Mesenchymal stem cell (in vitro differentiated cells and primary cell): Measurements from ENCODE around the gene APOC4.

Source experiments
- DNase-seq: peaks from one replicate; pipeline ENCODE4 v3.0.0-alpha.2; 2013
- H2AFZ ChIP-seq: one replicate; pipeline ENCODE4 v1.6.1; 2013; ENCODE audit warnings: low read depth, mild to moderate bottlenecking, control low read depth, inconsistent platforms, low read length, moderate library complexity
- H2AK5ac ChIP-seq: 2 replicates; pipeline ENCODE4 v1.6.1; 2013; ENCODE audit warnings: low read length, moderate library complexity, mild to moderate bottlenecking, inconsistent platforms; ENCODE audit not compliant: severe bottlenecking
- H2BK120ac ChIP-seq: one replicate; pipeline ENCODE4 v1.6.1; 2013; ENCODE audit warnings: low read depth, mild to moderate bottlenecking, inconsistent platforms, low read length, moderate library complexity
- H2BK12ac ChIP-seq, 2 experiments: one replicate each; pipeline ENCODE4 v1.6.1; 2013; ENCODE audit warnings: inconsistent platforms in 2 of 2, low read length in 2 of 2, mild to moderate bottlenecking in 2 of 2, moderate library complexity in 2 of 2, control low read depth in 1 of 2
- H2BK15ac ChIP-seq: one replicate; pipeline ENCODE4 v1.6.1; 2013; ENCODE audit warnings: mild to moderate bottlenecking, low read depth, inconsistent platforms; ENCODE audit not compliant: poor library complexity, severe bottlenecking
- H2BK5ac ChIP-seq: 2 replicates; pipeline ENCODE4 v1.6.1; 2013; ENCODE audit warnings: low read depth, mild to moderate bottlenecking, low read length, control low read depth, inconsistent platforms; ENCODE audit not compliant: poor library complexity, severe bottlenecking
- H3K14ac ChIP-seq, 2 experiments: one replicate each; pipeline ENCODE4 v1.6.1; 2013; ENCODE audit warnings: inconsistent platforms in 2 of 2, low read length in 2 of 2, control low read depth in 1 of 2, mild to moderate bottlenecking in 1 of 2, moderate library complexity in 1 of 2
- H3K18ac ChIP-seq, 2 experiments: one replicate each; pipeline ENCODE4 v1.6.1; 2013; ENCODE audit warnings: inconsistent platforms in 2 of 2, low read length in 2 of 2, control low read depth in 1 of 2, low read depth in 1 of 2, mild to moderate bottlenecking in 1 of 2
- H3K23ac ChIP-seq, 2 experiments: one replicate each; pipeline ENCODE4 v1.6.1; 2013; ENCODE audit warnings: inconsistent platforms in 2 of 2, low read length in 2 of 2, mild to moderate bottlenecking in 2 of 2, moderate library complexity in 2 of 2, control low read depth in 1 of 2
- H3K27ac ChIP-seq: 2 replicates; pipeline ENCODE4 v1.5.1; 2013; ENCODE audit warnings: mild to moderate bottlenecking, moderate library complexity, low read length, control low read depth, inconsistent platforms; ENCODE audit not compliant: poor library complexity, severe bottlenecking
- H3K27me3 ChIP-seq, 2 experiments: 2 replicates each; pipeline versions ENCODE4 v1.6.1 to v1.7.0; 2013; ENCODE audit warnings: low read length in 2 of 2, mild to moderate bottlenecking in 2 of 2, moderate library complexity in 2 of 2, control low read depth in 1 of 2, inconsistent platforms in 1 of 2; ENCODE audit not compliant: control insufficient read depth in 1 of 2, insufficient read depth in 1 of 2
- H3K36me3 ChIP-seq, 2 experiments: 2 replicates each; pipeline versions ENCODE4 v1.6.1 to v1.7.0; 2013; ENCODE audit warnings: low read length in 2 of 2, control low read depth in 1 of 2, inconsistent platforms in 1 of 2, low read depth in 1 of 2, mild to moderate bottlenecking in 1 of 2; ENCODE audit not compliant: insufficient read depth in 2 of 2, control insufficient read depth in 1 of 2
- H3K4ac ChIP-seq, 2 experiments: one replicate each; pipeline ENCODE4 v1.6.1; 2013; ENCODE audit warnings: inconsistent platforms in 2 of 2, low read length in 2 of 2, mild to moderate bottlenecking in 2 of 2, moderate library complexity in 2 of 2, control low read depth in 1 of 2, low read depth in 1 of 2
- H3K4me1 ChIP-seq: 2 replicates; pipeline ENCODE4 v1.6.1; 2013; ENCODE audit warnings: low read depth, low read length, control low read depth; ENCODE audit not compliant: control insufficient read depth, insufficient read depth
- H3K4me2 ChIP-seq: 2 replicates; pipeline ENCODE4 v1.6.1; 2013; ENCODE audit warnings: low read length, mild to moderate bottlenecking, inconsistent platforms; ENCODE audit not compliant: poor library complexity, severe bottlenecking
- H3K4me3 ChIP-seq, 2 experiments: 2 replicates each; pipeline versions ENCODE4 v1.5.1 to v1.7.0; 2013; ENCODE audit warnings: low read length in 2 of 2, mild to moderate bottlenecking in 2 of 2, control low read depth in 1 of 2, low read depth in 1 of 2; ENCODE audit not compliant: insufficient read depth in 1 of 2
- H3K79me1 ChIP-seq: replicated peaks from 2 replicates; pipeline ENCODE4 v1.6.1; 2013; ENCODE audit warnings: mild to moderate bottlenecking, control low read depth, low read length, inconsistent platforms; ENCODE audit not compliant: poor library complexity, severe bottlenecking
- H3K9ac ChIP-seq: 2 replicates; pipeline ENCODE4 v1.7.0; 2013; ENCODE audit warnings: mild to moderate bottlenecking, low read length, moderate library complexity
- H3K9me3 ChIP-seq: 2 replicates; pipeline ENCODE4 v1.7.0; 2013; ENCODE audit warnings: mild to moderate bottlenecking, low read length; ENCODE audit not compliant: control insufficient read depth
- H4K8ac ChIP-seq: one replicate; pipeline ENCODE4 v1.6.1; 2013; ENCODE audit warnings: inconsistent platforms, mild to moderate bottlenecking, low read length, moderate library complexity
- H4K91ac ChIP-seq: one replicate; pipeline ENCODE4 v1.6.1; 2013; ENCODE audit warnings: mild to moderate bottlenecking, low read length, inconsistent platforms
- WGBS: methylation state at CpG from one replicate; pipeline ENCODE4 v1.1.7; 2013; ENCODE audit warnings: mixed read lengths; 5-methylcytosine and 5-hydroxymethylcytosine counted together

Gene APOC4

DNA sequence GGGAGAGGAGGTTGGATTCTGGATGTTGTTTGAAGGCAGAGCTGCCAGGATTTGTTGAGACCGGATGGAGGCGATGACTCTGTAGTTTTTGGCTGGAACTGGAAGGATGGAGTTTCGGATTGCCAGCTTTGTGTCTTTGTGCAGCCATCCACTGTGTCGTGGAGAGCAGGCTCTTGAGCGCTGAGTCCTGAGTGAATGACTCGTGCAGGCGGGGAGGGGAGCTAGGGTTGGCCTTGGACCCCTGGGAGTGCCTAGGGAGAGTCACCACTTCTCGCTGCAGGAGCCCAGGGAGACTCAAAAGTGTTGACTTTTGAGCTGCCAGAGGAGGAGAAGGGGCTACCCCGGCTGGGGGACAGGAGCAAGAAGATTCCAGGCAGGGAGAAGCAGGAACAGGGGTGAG lies 47.1 kb upstream of the APOC4 start:
- Histone ChIP-seq H3K23ac (no peak overlapping the region), H3K4me2 (no peak overlapping the region), H3K9me3 (no peaks in the 10 kb centered on the region), H2AFZ (no peak overlapping the region), H3K79me1 (peaks cover 41% of the 10 kb centered on the region), H3K4ac (no peak overlapping the region), H2AK5ac (no peak overlapping the region), H3K4me1 (peaks cover 14% of the 10 kb centered on the region), H2BK15ac (no peak overlapping the region), H3K27me3 (no peaks in the 10 kb centered on the region), H3K18ac (no peak overlapping the region), H3K27ac (no peak overlapping the region), H4K91ac (no peak overlapping the region), H2BK5ac (no peak overlapping the region), H3K9ac (peak overlapping the region; percentile 47), H4K8ac (no peak overlapping the region), H3K4me3 (no peak overlapping the region), H3K14ac (no peak overlapping the region), H3K36me3 (peaks cover 59 to 67% of the 10 kb centered on the region in 2 experiments), H2BK120ac (no peak overlapping the region), H2BK12ac (peak overlapping the region in 1 of 2 experiments; percentile 7)
- 81% methylated on average over 9 of the region's 9 CpGs for WGBS
- no peak for DNase-seq

DNA sequence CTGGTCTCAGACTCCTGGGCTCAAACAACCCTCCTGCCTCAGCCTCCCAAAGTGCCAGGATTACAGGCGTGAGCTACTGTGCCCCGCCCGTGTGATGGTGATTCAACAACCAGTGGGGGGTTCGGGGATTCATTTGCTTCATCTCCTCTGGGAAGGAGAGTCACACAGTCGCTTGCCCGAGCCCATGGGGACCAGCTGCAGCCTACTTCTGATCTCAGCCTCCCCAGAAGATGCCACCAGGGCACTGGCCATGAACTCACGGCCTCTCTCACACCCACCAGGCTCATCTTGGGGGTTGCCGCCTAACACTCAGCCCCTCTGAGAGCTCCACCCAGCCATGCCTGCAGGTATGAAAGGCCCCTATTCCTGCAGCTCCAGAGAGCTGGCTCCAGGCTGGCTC lies 44.2 kb upstream of the APOC4 start:
- H2BK5ac ChIP-seq: no peak overlapping the region
- peaks cover 6% of the 10 kb centered on the region for H3K4me1 ChIP-seq
- no peak overlapping the region for H2BK15ac ChIP-seq
- H3K4me3 ChIP-seq: no peak overlapping the region
- 98% methylated on average over 8 of the region's 8 CpGs for WGBS
- peaks cover 53% of the 10 kb centered on the region for H3K79me1 ChIP-seq
- no peaks in the 10 kb centered on the region for H3K27me3 ChIP-seq
- H3K27ac ChIP-seq: no peak overlapping the region
- H3K9me3 ChIP-seq: no peaks in the 10 kb centered on the region
- H2AK5ac ChIP-seq: no peak overlapping the region
- no peak overlapping the region for H3K9ac ChIP-seq
- no peak overlapping the region for H4K91ac ChIP-seq
- H3K4me2 ChIP-seq: no peak overlapping the region
- DNase-seq: no peak
- no peak overlapping the region for H3K23ac ChIP-seq
- H3K14ac ChIP-seq: no peak overlapping the region
- H2AFZ ChIP-seq: no peak overlapping the region
- H3K36me3 ChIP-seq: peaks cover 78 to 92% of the 10 kb centered on the region in 2 experiments
- no peak overlapping the region for H3K18ac ChIP-seq
- H2BK12ac ChIP-seq: no peak overlapping the region
- no peak overlapping the region for H4K8ac ChIP-seq
- H2BK120ac ChIP-seq: no peak overlapping the region
- no peak overlapping the region for H3K4ac ChIP-seq

DNA sequence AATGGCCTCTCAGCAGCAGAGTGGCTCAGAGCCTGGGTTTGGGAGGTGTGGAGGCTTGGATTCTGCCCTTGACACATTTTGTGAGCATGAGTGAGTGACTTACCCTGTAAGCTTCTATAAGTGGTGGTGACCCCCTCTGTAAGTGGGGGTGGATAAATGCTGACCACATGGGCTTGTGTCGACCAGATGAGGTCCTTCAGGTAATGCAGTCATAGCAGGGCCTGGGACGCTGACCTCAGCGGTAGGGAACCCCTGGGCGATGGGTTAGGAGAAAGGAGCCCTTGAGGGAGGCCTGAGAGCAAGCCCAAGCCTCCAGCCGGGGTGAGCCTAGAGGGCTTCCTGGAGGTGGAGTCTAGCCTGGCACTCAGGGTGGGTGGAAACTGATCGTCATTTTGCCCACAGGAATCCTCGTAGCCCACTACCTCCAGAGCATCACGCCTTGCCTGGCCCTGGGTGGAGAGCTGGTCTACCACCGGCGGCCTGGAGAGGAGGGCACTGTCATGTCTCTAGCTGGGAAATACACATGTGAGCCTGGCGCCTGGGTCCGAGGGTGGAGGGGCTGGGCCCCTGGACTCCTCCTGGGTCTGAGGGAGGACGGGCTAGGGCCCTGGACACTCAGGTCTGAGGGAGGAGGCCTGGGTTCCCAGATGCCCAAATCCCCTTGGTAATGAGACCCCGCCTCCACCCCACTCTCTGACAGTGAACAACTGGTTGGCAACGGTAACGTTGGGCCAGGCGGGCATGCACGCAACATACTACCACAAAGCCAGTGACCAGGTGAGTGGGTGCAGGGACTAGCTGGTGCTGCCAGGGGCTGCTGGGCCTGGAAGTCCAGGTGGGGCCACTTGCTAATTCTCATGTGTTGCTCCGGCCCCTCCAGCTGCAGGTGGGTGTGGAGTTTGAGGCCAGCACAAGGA lies 41.5 kb upstream of the APOC4 start:
- H3K79me1 ChIP-seq: peaks cover 36% of the 10 kb centered on the region
- 98% methylated on average over 18 of the region's 19 CpGs for WGBS

DNA sequence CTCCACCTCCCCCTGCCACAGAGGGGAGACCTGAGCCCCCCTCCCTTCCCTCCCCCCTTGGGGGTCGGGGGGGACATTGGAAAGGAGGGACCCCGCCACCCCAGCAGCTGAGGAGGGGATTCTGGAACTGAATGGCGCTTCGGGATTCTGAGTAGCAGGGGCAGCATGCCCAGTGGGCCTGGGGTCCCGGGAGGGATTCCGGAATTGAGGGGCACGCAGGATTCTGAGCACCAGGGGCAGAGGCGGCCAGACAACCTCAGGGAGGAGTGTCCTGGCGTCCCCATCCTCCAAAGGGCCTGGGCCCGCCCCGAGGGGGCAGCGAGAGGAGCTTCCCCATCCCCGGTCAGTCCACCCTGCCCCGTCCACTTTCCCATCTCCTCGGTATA lies 38.8 kb upstream of the APOC4 start:
- H3K79me1 ChIP-seq: peaks cover 15% of the 10 kb centered on the region
- no peak overlapping the region for H2BK15ac ChIP-seq
- no peak overlapping the region for H2BK120ac ChIP-seq
- H2BK5ac ChIP-seq: no peak overlapping the region
- no peak overlapping the region for H3K27ac ChIP-seq
- H3K23ac ChIP-seq: no peak overlapping the region
- no peak overlapping the region for H3K9ac ChIP-seq
- no peak overlapping the region for H2AK5ac ChIP-seq
- H2AFZ ChIP-seq: no peak overlapping the region
- H3K18ac ChIP-seq: no peak overlapping the region
- H3K9me3 ChIP-seq: no peaks in the 10 kb centered on the region
- H3K4me1 ChIP-seq: peaks cover 13% of the 10 kb centered on the region
- no peak overlapping the region for H4K91ac ChIP-seq
- H3K4me3 ChIP-seq: no peak overlapping the region
- H3K4ac ChIP-seq: no peak overlapping the region
- H3K14ac ChIP-seq: no peak overlapping the region
- WGBS: 82% methylated on average over 7 of the region's 15 CpGs
- H4K8ac ChIP-seq: no peak overlapping the region
- peaks cover 31 to 52% of the 10 kb centered on the region in 2 experiments for H3K36me3 ChIP-seq
- no peak for DNase-seq
- peaks cover 0 to 10% of the 10 kb centered on the region in 2 experiments for H3K27me3 ChIP-seq
- H2BK12ac ChIP-seq: no peak overlapping the region
- H3K4me2 ChIP-seq: no peak overlapping the region

More for the DNA sequence above, 41.5 kb upstream of the APOC4 start:
- no peak overlapping the region for H3K18ac ChIP-seq
- no peak overlapping the region for H3K27ac ChIP-seq
- no peak overlapping the region for H2BK12ac ChIP-seq
- no peaks in the 10 kb centered on the region for H3K9me3 ChIP-seq
- no peak overlapping the region for H3K23ac ChIP-seq
- H3K36me3 ChIP-seq: peaks cover 55 to 74% of the 10 kb centered on the region in 2 experiments
- H2AK5ac ChIP-seq: no peak overlapping the region
- H4K91ac ChIP-seq: no peak overlapping the region
- no peak overlapping the region for H4K8ac ChIP-seq
- no peak overlapping the region for H3K4me2 ChIP-seq
- no peak overlapping the region for H2BK120ac ChIP-seq
- no peak for DNase-seq
- H3K27me3 ChIP-seq: peaks cover 0 to 4% of the 10 kb centered on the region in 2 experiments
- no peak overlapping the region for H2BK5ac ChIP-seq
- H3K4ac ChIP-seq: no peak overlapping the region
- peaks cover 4% of the 10 kb centered on the region for H3K4me1 ChIP-seq
- no peak overlapping the region for H2BK15ac ChIP-seq
- no peak overlapping the region for H3K4me3 ChIP-seq
- no peak overlapping the region for H3K14ac ChIP-seq
- no peak overlapping the region for H3K9ac ChIP-seq
- H2AFZ ChIP-seq: no peak overlapping the region
